ENCODE measurements around the gene PTGS1. TPM values are rescaled to one million over a fixed set of nuclear protein-coding genes. Genes with fewer than 3 reads are reported as not detected.
A peak's percentile ranks its signal among the peaks of the same experiment; 100 is the strongest.

The PTGS1 gene
- total RNA-seq, 1 donor from 2014 or later = 2.6 TPM

- no peak overlapping the region for H3K9ac ChIP-seq (ENCODE audit: low read depth in 1 of 3, low read length in 3 of 3)
- no peak overlapping the region for H3K27ac ChIP-seq (ENCODE audit: low read depth, low read length)
- peaks cover 3 to 25% (median 9%) of the 10 kb centered on the region in 3 donors for H3K27me3 ChIP-seq (ENCODE audit: control insufficient read depth in 3 of 3, insufficient read depth in 3 of 3, low read length in 3 of 3)
- peaks cover 10 to 16% (median 15%) of the 10 kb centered on the region in 3 donors for H3K4me1 ChIP-seq (ENCODE audit: control insufficient read depth in 3 of 3, insufficient read depth in 3 of 3, low read length in 3 of 3)
- no peak overlapping the region for H3K4me3 ChIP-seq (ENCODE audit: low read length in 3 of 3)
- H3K9me3 ChIP-seq (ENCODE audit: control insufficient read depth in 3 of 3, low read length in 3 of 3) = no peaks in the 10 kb centered on the region
- H3K36me3 ChIP-seq (ENCODE audit: control insufficient read depth in 3 of 3, insufficient read depth in 3 of 3, low read length in 3 of 3) = no peaks in the 10 kb centered on the region
Measured at GRCh38 chr9:122371846-122372245, 1.0 kb downstream of the PTGS1 start.

GRCh38 chr9:122372856-122373845 lies 2.3 kb downstream of the PTGS1 start:
- Histone ChIP-seq H3K9me3 (ENCODE audit: control insufficient read depth in 3 of 3, low read length in 3 of 3) (no peaks in the 10 kb centered on the region), H3K27ac (ENCODE audit: low read depth, low read length) (no peak overlapping the region), H3K36me3 (ENCODE audit: control insufficient read depth in 3 of 3, insufficient read depth in 3 of 3, low read length in 3 of 3) (no peaks in the 10 kb centered on the region), H3K27me3 (ENCODE audit: control insufficient read depth in 3 of 3, insufficient read depth in 3 of 3, low read length in 3 of 3) (peaks cover 3 to 30% (median 9%) of the 10 kb centered on the region in 3 donors), H3K9ac (ENCODE audit: low read depth in 1 of 3, low read length in 3 of 3) (no peak overlapping the region), H3K4me3 (ENCODE audit: low read length in 3 of 3) (no peak overlapping the region), H3K4me1 (ENCODE audit: control insufficient read depth in 3 of 3, insufficient read depth in 3 of 3, low read length in 3 of 3) (peaks cover 10 to 16% (median 15%) of the 10 kb centered on the region in 3 donors)

GRCh38 chr9:122374885-122375420 lies 4.1 kb downstream of the PTGS1 start:
- peaks cover 10 to 16% (median 15%) of the 10 kb centered on the region in 3 donors for H3K4me1 ChIP-seq (ENCODE audit: control insufficient read depth in 3 of 3, insufficient read depth in 3 of 3, low read length in 3 of 3)
- H3K36me3 ChIP-seq (ENCODE audit: control insufficient read depth in 3 of 3, insufficient read depth in 3 of 3, low read length in 3 of 3) = no peaks in the 10 kb centered on the region
- no peak overlapping the region for H3K4me3 ChIP-seq (ENCODE audit: low read length in 3 of 3)
- H3K27me3 ChIP-seq (ENCODE audit: control insufficient read depth in 3 of 3, insufficient read depth in 3 of 3, low read length in 3 of 3) = peaks cover 3 to 23% (median 7%) of the 10 kb centered on the region in 3 donors
- no peaks in the 10 kb centered on the region for H3K9me3 ChIP-seq (ENCODE audit: control insufficient read depth in 3 of 3, low read length in 3 of 3)
- peak overlapping the region in 1 of 3 donors; percentile 12 for H3K9ac ChIP-seq (ENCODE audit: low read depth in 1 of 3, low read length in 3 of 3)
- H3K27ac ChIP-seq (ENCODE audit: low read depth, low read length) = no peak overlapping the region

- Histone ChIP-seq H3K9ac (ENCODE audit: low read depth in 1 of 3, low read length in 3 of 3) (no peak overlapping the region), H3K4me1 (ENCODE audit: control insufficient read depth in 3 of 3, insufficient read depth in 3 of 3, low read length in 3 of 3) (peaks cover 8 to 12% (median 10%) of the 10 kb centered on the region in 3 donors), H3K4me3 (ENCODE audit: low read length in 3 of 3) (no peak overlapping the region), H3K9me3 (ENCODE audit: control insufficient read depth in 3 of 3, low read length in 3 of 3) (no peaks in the 10 kb centered on the region), H3K36me3 (ENCODE audit: control insufficient read depth in 3 of 3, insufficient read depth in 3 of 3, low read length in 3 of 3) (no peaks in the 10 kb centered on the region), H3K27ac (ENCODE audit: low read depth, low read length) (no peak overlapping the region), H3K27me3 (ENCODE audit: control insufficient read depth in 3 of 3, insufficient read depth in 3 of 3, low read length in 3 of 3) (peaks cover 3 to 12% (median 3%) of the 10 kb centered on the region in 3 donors)
Measured at GRCh38 chr9:122376796-122377195, 6.0 kb downstream of the PTGS1 start.

- no peak overlapping the region for H3K9ac ChIP-seq (ENCODE audit: low read depth in 1 of 3, low read length in 3 of 3)
Measured at GRCh38 chr9:122377241-122378164, 6.7 kb downstream of the PTGS1 start.

GRCh38 chr9:122378236-122378635 lies 7.4 kb downstream of the PTGS1 start:
- no peaks in the 10 kb centered on the region for H3K36me3 ChIP-seq (ENCODE audit: control insufficient read depth in 3 of 3, insufficient read depth in 3 of 3, low read length in 3 of 3)
- peaks cover 0 to 4% (median 0%) of the 10 kb centered on the region in 3 donors for H3K27me3 ChIP-seq (ENCODE audit: control insufficient read depth in 3 of 3, insufficient read depth in 3 of 3, low read length in 3 of 3)
- H3K4me1 ChIP-seq (ENCODE audit: control insufficient read depth in 3 of 3, insufficient read depth in 3 of 3, low read length in 3 of 3) = peaks cover 8 to 13% (median 13%) of the 10 kb centered on the region in 3 donors
- H3K4me3 ChIP-seq (ENCODE audit: low read length in 3 of 3) = no peak overlapping the region
- no peaks in the 10 kb centered on the region for H3K9me3 ChIP-seq (ENCODE audit: control insufficient read depth in 3 of 3, low read length in 3 of 3)
- no peak overlapping the region for H3K27ac ChIP-seq (ENCODE audit: low read depth, low read length)
- no peak overlapping the region for H3K9ac ChIP-seq (ENCODE audit: low read depth in 1 of 3, low read length in 3 of 3)

More at GRCh38 chr9:122377241-122378164, 6.7 kb downstream of the PTGS1 start:
- Histone ChIP-seq H3K4me1 (ENCODE audit: control insufficient read depth in 3 of 3, insufficient read depth in 3 of 3, low read length in 3 of 3) (peaks cover 8 to 12% (median 10%) of the 10 kb centered on the region in 3 donors), H3K36me3 (ENCODE audit: control insufficient read depth in 3 of 3, insufficient read depth in 3 of 3, low read length in 3 of 3) (no peaks in the 10 kb centered on the region), H3K9me3 (ENCODE audit: control insufficient read depth in 3 of 3, low read length in 3 of 3) (no peaks in the 10 kb centered on the region), H3K27ac (ENCODE audit: low read depth, low read length) (no peak overlapping the region), H3K4me3 (ENCODE audit: low read length in 3 of 3) (no peak overlapping the region), H3K27me3 (ENCODE audit: control insufficient read depth in 3 of 3, insufficient read depth in 3 of 3, low read length in 3 of 3) (peaks cover 0 to 10% (median 3%) of the 10 kb centered on the region in 3 donors)

- H3K27ac ChIP-seq (ENCODE audit: low read depth, low read length) = no peak overlapping the region
- H3K27me3 ChIP-seq (ENCODE audit: control insufficient read depth in 3 of 3, insufficient read depth in 3 of 3, low read length in 3 of 3) = peaks cover 0 to 4% (median 0%) of the 10 kb centered on the region in 3 donors
- no peak overlapping the region for H3K4me3 ChIP-seq (ENCODE audit: low read length in 3 of 3)
- H3K9ac ChIP-seq (ENCODE audit: low read depth in 1 of 3, low read length in 3 of 3) = no peak overlapping the region
- H3K9me3 ChIP-seq (ENCODE audit: control insufficient read depth in 3 of 3, low read length in 3 of 3) = no peaks in the 10 kb centered on the region
- no peaks in the 10 kb centered on the region for H3K36me3 ChIP-seq (ENCODE audit: control insufficient read depth in 3 of 3, insufficient read depth in 3 of 3, low read length in 3 of 3)
- peaks cover 8 to 23% (median 21%) of the 10 kb centered on the region in 3 donors for H3K4me1 ChIP-seq (ENCODE audit: control insufficient read depth in 3 of 3, insufficient read depth in 3 of 3, low read length in 3 of 3)
Measured at GRCh38 chr9:122379340-122379739, 8.5 kb downstream of the PTGS1 start.

- Histone ChIP-seq H3K4me1 (ENCODE audit: control insufficient read depth in 3 of 3, insufficient read depth in 3 of 3, low read length in 3 of 3) (peaks cover 6 to 18% (median 16%) of the 10 kb centered on the region in 3 donors), H3K27me3 (ENCODE audit: control insufficient read depth in 3 of 3, insufficient read depth in 3 of 3, low read length in 3 of 3) (peaks cover 0 to 4% (median 0%) of the 10 kb centered on the region in 3 donors), H3K9me3 (ENCODE audit: control insufficient read depth in 3 of 3, low read length in 3 of 3) (no peaks in the 10 kb centered on the region), H3K9ac (ENCODE audit: low read depth in 1 of 3, low read length in 3 of 3) (no peak overlapping the region), H3K36me3 (ENCODE audit: control insufficient read depth in 3 of 3, insufficient read depth in 3 of 3, low read length in 3 of 3) (no peaks in the 10 kb centered on the region), H3K4me3 (ENCODE audit: low read length in 3 of 3) (no peak overlapping the region), H3K27ac (ENCODE audit: low read depth, low read length) (no peak overlapping the region)
Measured at GRCh38 chr9:122380293-122380692, 9.5 kb downstream of the PTGS1 start.

- Histone ChIP-seq H3K4me1 (ENCODE audit: control insufficient read depth in 3 of 3, insufficient read depth in 3 of 3, low read length in 3 of 3) (peaks cover 3 to 16% (median 10%) of the 10 kb centered on the region in 3 donors), H3K9ac (ENCODE audit: low read depth in 1 of 3, low read length in 3 of 3) (no peak overlapping the region), H3K27me3 (ENCODE audit: control insufficient read depth in 3 of 3, insufficient read depth in 3 of 3, low read length in 3 of 3) (peaks cover 0 to 4% (median 0%) of the 10 kb centered on the region in 3 donors), H3K27ac (ENCODE audit: low read depth, low read length) (no peak overlapping the region), H3K4me3 (ENCODE audit: low read length in 3 of 3) (no peak overlapping the region), H3K36me3 (ENCODE audit: control insufficient read depth in 3 of 3, insufficient read depth in 3 of 3, low read length in 3 of 3) (no peaks in the 10 kb centered on the region), H3K9me3 (ENCODE audit: control insufficient read depth in 3 of 3, low read length in 3 of 3) (no peaks in the 10 kb centered on the region)
Measured at GRCh38 chr9:122381206-122381950, 10.6 kb downstream of the PTGS1 start.
